Stimulated activated naive CD8-positive, alpha-beta T cell treated with anti-CD3 and anti-CD28 coated beads, Interleukin-15, Interleukin-2, amounts not matched to agents 100 U/mL and 50 U/mL, for 24 hours (primary cell): ENCODE results near the gene MADCAM1.
A peak's percentile ranks its signal among the peaks of the same experiment; 100 is the strongest.
"Not testable (repeated sequence)": the region's sequence is repeated elsewhere in the genome, so short reads cannot be mapped to it uniquely, and the experiment has no call there.

ENCODE experiments used
- ATAC-seq: fragments of 150-1000 bp; cut with Tn5 transposase; one replicate; pipeline ENCODE4 v1.10.0; 2021
- DNase-seq: peaks from one replicate; pipeline ENCODE4 v3.0.0; 2021

MADCAM1 gene

DNA sequence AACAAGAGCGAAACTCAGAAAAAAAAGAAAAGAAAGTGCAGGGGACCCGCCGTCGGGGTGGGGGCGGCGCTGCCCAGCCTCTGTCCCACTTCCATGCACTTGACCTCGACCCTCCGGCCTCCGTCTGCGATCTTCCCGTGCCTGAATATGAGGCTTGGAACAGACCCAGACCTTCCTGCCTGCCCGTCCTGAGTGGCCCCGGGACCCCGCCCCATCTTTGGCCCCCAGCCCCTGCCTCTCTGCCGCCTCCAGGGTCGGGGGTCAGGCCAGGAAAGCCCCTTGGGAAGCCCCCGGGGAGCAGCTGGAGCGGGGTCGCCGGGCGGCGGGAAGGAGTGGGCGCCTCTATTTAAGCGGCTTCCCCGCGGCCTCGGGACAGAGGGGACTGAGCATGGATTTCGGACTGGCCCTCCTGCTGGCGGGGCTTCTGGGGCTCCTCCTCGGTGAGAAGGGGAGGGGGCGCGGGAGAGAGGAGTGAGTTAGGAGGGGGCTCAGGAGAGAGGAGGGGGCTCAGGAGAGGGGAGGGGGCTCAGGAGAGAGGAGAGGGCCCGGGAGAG lies at the start of gene MADCAM1:
Gene MADCAM1, plus strand, starts transcription at position 375 of the 554 bp plus-strand sequence. Its CDS starts 14 bp downstream, at position 389.
- DNase-seq (no peak), ATAC-seq (no peak)

DNA sequence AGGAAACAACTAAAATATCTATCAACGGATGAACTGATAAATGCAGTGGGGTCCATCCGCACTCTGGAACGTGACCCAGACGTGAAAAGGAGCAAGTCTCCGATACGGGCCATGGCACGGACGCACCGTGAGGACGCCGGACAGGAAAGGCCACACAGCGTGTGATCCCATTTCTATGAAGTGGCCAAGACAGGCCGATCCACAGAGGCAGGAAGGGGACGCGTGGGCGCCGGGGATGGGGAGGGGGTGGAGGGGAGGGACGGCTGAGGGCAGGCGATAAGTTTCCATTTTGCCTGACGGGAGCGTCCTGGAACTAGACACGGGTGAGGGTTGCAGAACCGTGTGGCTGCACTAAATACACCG lies 49.2 kb upstream of the MADCAM1 start:
- ATAC-seq (no peak), DNase-seq (no peak)

DNA sequence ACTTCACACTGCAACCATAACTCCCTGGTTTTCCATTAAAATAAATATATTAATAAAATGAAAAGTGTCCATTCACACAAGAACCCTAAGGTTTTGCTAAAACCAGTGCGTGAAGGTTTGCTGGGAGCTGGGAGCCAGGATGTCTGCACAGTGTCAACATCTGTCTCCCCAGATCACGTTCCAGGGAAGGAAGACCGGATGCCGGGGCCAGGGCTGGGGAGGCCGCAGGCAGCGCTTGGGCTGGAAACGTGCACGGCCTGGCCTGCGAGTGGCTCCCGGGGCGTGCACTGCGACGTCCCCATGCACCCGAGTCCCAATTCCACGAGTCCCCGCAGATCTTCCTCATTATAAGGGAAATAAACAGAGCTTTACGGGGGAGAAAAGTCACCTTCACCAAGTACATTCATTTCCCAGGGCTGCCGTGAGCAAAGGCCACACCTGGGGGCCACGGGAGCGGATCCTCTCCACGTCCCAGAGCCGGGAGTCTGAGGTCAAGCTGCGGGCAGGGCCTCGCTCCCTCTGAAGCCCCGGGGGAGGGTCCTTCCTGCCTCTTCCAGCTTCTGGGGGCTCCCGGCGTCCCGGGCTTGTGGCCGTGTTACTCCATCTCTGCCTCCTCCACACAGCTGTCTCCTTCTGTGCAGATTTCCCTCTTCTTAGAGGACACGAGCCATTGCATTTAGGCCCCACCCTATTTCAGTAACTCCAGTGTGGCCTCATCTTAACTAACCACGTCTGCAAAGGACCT lies 48.3 kb upstream of the MADCAM1 start:
- ATAC-seq (no peak), DNase-seq (no peak)

DNA sequence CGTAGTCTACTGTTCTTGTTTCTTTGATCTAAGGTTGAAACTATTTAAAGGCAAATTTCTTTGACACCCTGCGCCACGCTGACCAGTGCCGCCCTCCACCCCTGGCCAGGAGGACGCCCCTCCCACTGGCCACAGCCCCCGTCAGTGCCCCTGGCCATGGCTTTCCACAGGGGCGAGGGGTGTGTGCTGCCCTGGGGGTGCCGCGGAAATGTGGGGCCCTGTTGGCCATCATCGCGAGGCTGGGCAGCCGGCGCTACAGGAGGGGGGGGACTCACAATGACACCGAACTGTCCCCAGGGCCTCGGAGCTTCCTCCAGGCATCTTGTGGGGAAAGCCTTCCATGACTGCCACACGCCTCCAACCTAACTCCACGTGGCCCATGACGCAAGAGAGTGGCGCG lies 46.4 kb upstream of the MADCAM1 start:
- DNase-seq: no peak
- no peak for ATAC-seq

DNA sequence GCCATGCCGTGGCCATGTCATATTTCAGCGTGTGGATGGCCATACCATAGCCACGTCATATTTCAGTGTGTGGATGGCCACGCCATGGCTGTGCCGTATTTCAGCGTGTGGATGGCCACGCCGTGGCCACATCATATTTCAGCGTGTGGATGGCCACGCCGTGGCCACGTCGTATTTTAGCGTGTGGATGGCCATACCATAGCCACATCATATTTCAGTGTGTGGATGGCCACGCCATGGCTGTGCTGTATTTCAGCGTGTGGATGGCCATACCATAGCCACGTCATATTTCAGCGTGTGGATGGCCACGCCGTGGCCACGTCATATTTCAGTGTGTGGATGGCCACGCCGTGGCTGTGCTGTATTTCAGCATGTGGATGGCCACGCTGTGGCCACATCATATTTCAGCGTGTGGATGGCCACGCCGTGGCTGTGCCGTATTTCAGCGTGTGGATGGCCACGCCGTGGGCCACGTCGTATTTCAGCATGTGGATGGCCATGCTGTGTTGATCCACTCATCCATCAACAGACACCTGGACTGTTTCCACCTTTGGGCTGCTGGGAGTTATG lies 45.3 kb upstream of the MADCAM1 start:
- not testable (repeated sequence) for ATAC-seq

DNA sequence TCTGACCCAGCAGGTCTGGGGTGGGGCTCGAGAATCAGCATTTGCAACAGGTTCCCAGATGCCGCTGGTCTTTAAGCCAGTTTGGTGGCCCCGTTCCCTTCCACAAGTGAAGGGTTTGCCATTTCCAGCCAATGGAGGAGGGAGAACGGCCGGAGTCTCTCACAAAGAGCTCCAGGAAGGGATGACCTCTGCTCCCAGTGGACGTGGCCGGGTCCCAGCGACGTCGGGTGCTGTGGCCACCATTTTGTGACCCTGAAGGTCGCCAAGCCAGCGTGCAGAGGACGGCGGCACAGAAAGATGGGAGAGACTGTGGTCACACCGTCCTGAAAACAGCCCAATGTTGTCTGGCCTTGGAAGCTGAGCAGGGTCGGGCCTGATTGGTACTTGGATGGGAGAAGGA lies 43.5 kb upstream of the MADCAM1 start:
- DNase-seq: no peak
- no peak for ATAC-seq

More for the DNA sequence above, 45.3 kb upstream of the MADCAM1 start:
- not testable (repeated sequence) for DNase-seq

DNA sequence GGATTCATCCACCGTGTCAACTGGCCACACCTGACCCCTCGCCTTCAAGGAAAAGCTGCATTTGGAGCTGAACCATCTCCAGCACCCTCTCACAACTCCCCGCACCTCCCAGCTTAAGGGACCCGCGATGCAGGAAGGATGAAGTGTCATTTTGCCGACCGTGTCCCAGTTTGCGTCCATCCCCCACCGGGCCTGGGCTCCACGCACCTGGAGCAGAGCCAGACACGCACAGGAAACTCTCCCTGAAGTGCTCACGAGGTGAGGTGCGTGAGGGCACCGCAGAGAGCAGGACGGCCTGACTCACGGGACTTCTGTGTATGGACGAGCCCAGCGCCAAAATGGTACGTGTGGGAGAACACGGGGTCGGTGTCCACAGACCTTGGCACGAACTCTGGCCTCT lies 42.7 kb upstream of the MADCAM1 start:
- DNase-seq (no peak), ATAC-seq (no peak)

DNA sequence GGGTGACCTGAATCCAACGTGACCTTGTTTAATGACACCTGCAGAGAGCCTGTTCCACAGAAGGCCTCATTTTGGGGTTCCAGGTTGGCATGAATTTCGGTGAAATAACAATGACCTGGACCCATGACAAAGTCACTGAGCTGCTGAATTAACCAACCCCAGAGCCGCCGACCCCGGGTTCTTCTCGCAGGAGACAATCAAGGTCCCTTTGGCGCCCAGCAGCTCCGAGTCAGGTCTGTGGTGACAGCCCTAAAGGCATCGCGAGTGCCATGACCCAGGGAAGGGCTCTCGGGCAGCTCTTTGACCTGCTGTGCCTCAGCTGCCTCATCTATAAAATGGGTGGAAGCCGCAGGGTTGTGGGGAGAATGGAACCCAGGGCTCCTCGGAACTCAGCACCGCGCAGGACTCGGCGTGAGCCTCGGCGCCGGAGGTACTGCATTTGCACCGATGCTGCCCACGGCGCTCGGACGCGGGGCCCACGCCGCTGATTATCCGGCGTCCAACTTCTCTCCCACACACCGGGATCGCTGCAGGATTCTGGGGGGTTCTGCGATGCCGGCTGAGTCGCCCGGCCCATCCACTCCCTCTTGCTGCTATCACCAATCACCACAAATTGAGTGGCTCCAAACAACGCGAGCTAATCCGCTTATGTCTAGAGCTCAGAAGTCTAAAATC lies 41.1 kb upstream of the MADCAM1 start:
- no peak for ATAC-seq
- DNase-seq: no peak

DNA sequence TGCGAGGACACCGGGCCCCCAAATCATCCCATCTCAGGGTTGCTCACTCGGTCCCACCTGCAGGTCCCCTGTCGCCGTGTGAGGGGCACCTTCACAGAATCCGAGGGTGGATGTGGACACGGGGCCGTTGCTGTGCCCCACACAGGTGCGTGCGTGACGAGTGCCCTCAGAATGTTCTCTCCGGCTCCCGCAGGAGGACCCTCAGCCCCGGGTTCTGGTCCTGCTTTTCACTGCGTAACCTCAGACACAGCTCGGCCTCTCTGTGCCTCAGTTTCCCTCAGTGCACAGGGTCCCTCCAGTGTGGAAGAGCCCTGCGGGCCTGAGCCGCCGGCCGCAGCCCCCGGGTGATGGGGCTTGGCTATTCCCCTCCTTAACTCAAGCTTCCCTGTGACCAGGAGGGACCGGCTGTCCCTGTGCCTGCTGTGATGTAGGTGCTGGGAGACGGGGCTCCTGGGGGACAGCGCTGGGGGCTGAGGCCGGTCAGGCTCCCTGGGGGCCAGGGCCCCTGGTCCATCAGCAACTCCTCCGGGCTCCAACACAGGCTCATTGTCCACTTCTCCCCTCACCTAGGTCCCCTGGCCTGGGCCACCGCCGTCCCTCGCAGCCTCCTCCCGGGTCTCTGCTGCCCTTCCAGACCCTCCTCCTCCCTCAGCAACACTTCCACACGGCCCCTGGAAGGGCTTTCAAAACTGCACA lies 40.3 kb upstream of the MADCAM1 start:
- ATAC-seq: peak; percentile 15

DNA sequence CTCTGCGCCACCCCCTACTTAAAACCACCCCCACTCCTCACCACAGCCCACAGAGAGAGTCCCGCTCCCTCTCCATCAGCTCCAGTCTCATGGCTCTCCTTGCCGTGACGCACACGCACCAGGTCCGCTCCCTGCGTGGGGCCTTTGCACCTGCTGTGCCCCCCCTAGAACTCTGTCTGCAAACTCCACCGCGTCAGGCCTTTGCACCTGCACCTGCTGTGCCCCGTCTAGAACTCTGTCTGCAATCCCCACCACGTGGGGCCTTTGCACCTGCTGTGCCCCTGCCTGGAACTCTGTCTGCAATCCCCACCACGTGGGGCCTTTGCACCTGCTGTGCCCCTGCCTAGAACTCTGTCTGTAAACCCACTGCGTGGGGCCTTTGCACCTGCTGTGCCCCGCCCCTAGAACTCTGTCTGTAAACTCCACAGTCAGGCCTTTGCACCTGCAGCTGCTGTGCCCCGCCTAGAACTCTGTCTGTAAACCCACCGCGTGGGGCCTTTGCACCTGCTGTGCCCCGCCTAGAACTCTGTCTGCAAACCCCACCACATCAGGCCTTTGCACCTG lies 39.7 kb upstream of the MADCAM1 start:
- no peak for DNase-seq
- ATAC-seq: peak; percentile 19

More for the DNA sequence above, 40.3 kb upstream of the MADCAM1 start:
- DNase-seq: no peak

DNA sequence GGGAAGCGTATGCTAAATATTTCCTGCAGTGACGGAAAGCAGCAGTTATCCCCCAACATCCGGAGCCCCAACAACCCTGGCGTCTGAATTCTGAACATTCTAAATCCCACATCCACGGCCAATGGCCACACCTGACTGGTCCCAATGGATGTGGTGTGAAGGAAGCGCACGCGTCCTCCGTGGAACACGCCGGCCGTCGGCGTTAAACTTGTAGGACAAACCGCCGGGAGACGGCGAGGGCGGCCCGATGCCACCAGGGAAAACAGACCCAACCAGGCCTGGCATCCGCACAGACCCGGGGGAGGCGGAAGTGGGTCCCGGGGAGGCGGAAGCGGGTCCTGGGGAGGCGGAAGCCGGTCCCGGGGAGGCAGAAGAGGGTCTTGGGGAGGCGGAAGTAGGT lies 38.6 kb upstream of the MADCAM1 start:
- no peak for ATAC-seq
- no peak for DNase-seq

DNA sequence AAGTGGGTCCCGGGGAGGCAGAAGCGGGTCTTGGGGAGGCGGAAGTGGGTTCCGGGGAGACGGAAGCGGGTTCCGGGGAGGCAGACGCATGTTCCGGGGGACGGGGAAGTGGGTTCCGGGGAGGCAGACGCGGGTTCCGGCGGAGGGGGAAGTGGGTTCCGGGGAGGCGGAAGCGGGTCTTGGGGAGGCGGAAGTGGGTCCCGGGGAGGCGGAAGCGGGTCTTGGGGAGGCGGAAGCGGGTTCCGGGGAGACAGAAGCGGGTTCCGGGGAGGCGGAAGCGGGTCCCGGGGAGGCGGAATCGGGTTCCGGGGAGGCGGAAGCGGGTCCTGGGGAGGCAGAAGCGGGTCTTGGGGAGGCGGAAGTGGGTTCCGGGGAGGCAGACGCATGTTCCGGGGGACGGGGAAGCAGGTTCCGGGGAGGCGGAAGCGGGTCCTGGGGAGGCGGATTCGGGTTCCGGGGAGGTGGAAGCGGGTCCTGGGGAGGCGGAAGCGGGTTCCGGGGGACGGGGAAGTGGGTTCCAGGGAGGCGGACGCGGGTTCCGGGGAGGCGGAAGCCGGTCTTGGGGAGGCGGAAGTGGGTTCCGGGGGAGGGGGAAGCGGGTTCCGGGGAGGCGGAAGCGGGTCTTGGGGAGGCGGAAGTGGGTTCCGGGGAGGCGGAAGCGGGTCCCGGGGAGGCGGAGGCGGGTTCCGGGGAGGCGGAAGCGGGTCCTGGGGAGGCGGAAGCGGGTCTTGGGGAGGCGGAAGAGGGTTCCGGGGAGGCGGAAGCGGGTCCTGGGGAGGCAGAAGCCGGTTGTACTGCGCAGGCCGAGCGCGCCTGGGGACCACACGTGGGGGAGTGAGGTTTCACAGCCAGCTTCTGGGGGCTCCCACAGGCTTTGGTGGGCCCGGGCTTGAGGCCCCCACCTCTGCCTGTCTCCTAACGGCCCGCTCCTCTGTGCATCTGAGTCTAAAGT lies 37.9 kb upstream of the MADCAM1 start:
- ATAC-seq (no peak), DNase-seq (no peak)

DNA sequence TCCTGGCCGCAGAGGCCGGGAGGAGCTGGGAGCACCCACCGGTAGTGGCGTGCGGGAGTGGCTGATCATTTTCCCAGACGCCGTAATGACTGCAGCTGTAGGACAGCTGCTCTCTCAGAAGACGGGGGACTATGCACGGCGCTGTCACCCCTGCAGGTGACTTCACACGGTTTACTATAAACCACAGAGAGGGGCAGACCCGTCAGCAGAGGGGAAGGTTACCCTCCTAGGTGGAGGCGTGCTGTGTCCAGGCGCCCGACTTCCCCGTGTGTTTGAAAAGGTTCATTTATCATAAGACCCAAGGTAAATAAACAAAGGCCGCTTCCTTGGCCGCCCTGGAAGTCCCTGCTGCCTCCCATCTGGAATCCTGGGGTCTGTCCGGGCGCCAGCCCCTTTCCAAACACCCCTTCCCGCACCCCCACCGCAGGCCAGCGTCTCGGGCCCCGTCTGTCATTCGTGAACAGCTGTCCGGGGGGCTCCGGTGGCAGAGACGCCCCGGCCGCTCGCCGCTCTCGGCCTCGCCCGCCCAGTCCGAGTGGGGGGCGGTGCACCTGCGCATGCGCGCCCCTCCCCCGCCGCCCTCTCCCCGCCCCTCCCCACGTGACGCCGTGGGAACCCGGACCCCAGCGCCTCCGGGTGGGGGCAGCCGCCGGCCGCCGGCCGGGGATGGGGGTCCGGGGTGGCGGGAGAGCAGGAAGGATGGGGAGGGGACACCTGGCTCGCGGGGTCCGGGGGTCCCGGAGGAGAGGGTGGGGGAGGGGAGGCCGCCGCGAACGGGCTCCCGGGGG lies 36.4 kb upstream of the MADCAM1 start:
- DNase-seq (peak; percentile 44), ATAC-seq (peak; percentile 60)

DNA sequence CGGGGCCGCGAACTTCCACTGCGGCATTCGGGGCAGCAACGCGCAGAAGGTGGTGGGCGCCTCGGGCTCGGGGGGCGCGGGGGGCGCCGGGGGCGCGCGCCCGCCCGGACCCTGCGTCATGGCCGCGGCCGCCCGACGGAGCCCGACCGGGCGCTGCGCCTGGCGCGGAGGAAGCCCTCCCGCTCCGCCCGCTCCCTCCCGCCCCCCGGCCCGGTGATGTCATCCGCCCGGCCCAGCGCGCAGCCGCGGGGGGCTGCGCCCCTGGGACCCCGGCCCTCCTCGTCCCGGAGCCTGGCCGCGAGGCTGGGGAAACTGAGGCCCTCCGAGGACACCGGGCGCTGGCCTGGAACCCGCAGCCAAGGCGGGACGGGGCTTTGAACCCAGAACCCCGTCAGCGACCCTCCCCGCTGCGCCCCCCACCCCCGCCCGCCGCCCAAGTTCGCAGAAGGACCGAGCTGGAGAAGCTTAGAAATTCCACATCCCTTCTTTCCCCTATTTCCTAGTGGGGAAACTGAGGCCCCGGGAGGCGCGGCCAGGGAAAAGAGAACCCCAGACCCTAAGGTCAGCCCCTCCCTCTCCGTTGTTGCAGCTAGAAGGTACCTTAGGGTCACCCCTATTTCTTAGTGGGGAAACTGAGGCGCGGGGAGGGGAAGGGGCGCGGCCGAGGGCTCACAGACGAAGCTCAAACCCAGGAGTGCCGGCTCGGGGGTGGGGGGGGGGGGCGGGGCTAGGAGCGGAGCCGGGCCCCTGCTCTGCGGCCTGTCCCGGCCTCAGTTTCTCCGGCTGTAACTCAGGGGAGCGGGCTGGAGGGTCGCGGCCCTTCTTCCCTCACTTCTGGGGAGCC lies 35.2 kb upstream of the MADCAM1 start, which contains the start of gene SHC2:
Gene SHC2, minus strand, starts transcription at position 157 of the 844 bp plus-strand sequence. Its CDS starts 37 bp downstream, at position 120.
- ATAC-seq: no peak
- no peak for DNase-seq

DNA sequence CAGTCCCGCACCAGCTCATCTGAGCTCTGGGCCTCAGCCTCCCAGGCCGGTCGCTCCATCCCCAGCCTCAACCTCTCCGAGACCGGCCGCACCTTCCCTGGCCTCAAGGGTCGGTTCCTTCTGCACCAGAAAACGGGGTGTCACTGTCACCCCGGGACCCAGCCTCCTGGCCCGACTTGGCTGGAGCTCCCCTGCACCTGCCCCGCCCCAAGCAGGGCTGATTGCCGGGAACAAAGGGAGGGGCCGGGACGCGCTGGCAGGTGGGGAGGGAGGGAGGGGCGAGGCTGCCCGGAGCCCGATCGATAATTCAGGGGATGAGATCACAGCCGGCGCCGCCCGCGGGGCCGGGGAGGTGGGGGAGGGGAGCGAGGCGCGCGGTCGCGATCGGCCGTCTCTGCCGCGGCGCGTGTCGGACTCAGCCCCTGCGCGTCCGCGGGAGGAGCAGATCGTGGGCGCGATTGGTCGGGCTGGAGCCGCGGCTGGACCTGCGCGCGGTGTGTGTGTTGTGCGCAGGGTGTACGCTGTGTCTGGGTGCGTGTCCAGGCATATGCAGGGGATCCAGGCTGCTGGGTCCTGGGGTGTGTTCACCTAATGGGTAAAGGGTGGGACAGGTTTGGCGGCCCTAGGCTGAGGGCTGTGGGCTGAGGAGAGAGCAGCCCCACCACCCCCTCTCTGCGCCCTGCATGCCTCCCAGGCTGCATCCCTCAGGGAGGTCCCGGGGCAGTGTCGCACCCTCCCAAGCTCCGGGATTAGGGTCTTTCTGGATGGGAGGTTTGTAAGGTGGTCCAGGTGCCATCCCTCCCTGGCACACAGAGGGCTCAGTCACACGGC lies 34.4 kb upstream of the MADCAM1 start:
- ATAC-seq (no peak), DNase-seq (peak; percentile 20)

DNA sequence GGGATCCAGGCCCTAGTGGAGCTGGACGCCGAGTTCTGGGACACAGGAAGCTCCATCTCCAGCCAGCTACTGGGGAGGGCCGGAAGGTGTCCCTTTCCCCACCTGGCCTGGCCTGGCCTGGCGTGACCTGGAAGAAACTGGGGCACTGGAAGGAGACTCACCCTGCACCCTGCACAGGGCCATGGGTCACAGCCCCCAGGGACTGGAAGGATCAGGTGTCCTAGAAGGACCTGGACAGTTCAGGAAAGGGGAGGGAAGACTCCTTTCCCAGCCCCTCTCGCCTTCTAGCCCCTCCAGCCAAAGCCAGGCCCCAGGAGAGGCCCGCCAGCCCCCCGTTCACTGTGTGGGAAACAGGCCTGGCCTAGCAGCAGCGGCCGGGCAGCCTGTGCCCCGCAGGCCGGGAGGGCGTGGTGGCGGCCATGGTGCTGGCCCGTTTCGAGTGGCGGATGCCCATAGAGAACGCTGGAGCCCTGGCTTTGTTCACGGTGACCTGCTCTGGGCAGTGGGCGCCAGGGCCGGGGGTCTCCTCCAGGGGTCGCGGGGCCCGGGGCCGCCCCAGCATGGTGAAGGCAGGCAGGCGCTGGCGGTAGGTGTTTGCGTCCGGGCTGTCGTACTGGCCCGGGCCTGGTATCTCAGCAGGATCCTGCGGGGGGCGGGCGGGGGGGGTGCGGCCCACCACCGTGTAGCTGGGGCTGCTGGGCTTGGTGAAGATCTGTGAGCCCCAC lies 32.6 kb upstream of the MADCAM1 start:
- no peak for ATAC-seq
- no peak for DNase-seq

DNA sequence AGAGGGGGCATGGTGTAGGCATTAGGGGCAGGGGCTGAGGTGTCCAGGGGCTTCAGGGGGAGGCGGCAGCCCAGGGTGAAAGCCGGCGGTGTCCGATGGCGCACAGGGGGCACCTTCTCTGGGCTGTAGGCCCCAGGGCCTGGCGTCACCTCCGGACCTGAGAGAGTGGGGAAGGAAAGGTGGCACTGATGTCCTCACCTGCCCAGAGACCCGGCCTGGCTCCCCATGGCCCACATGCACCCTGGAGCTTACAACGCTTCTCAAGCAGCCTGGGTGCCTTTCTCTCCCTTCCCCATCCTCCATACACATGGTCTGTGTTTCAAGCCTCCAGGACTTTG lies 32.1 kb upstream of the MADCAM1 start:
- ATAC-seq (no peak), DNase-seq (no peak)
